ENCODE measurements around the gene DNAJA4.

DNA sequence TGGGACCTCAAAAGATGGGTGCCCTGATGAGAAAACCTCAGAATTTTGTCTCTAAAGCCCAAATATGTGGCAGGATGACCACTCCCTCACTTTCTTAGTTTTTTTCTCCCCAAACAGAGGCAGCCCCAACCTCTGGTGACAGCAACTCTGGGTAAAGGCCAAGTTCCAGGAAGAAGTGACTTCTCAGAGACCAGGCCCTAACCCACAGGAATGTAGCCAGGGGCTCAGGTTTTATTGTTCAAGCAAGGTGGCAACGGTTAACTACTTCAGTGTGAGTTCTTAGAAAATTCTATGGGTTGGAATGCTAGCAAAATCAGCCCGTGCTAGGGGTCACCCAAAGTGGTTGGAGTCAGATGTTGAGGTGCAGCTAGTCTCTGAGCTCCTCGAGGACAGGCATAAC, 5.1 kb upstream of the DNAJA4 start:
- TF ChIP-seq RFX5 (IDR thresholded peaks at IDR 0.05; ENCODE audit: borderline replicate concordance, low read depth, low read length), result no peak
- no peak for TF ChIP-seq RNF2 (IDR thresholded peaks at IDR 0.05; ENCODE audit: borderline replicate concordance, low read depth, low read length, missing control alignments, poor library complexity, severe bottlenecking)
- TF ChIP-seq EZH2 (IDR thresholded peaks at IDR 0.05; ENCODE audit: low read depth, low read length, severe bottlenecking), result no peak
- TF ChIP-seq, protein P1, sequence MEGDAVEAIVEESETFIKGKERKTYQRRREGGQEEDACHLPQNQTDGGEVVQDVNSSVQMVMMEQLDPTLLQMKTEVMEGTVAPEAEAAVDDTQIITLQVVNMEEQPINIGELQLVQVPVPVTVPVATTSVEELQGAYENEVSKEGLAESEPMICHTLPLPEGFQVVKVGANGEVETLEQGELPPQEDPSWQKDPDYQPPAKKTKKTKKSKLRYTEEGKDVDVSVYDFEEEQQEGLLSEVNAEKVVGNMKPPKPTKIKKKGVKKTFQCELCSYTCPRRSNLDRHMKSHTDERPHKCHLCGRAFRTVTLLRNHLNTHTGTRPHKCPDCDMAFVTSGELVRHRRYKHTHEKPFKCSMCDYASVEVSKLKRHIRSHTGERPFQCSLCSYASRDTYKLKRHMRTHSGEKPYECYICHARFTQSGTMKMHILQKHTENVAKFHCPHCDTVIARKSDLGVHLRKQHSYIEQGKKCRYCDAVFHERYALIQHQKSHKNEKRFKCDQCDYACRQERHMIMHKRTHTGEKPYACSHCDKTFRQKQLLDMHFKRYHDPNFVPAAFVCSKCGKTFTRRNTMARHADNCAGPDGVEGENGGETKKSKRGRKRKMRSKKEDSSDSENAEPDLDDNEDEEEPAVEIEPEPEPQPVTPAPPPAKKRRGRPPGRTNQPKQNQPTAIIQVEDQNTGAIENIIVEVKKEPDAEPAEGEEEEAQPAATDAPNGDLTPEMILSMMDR (IDR thresholded peaks at IDR 0.05; ENCODE audit: control extremely low read depth in 1 of 3, insufficient read depth in 1 of 3, low read depth in 1 of 3, low read length in 3 of 3), result no peak
- no peak for TF ChIP-seq HDAC6 (IDR thresholded peaks at IDR 0.05; ENCODE audit: low read depth, low read length)
- TF ChIP-seq KDM1A (IDR thresholded peaks at IDR 0.05; ENCODE audit: borderline replicate concordance, low read length), result no peak
- no peak for TF ChIP-seq MAFK (IDR thresholded peaks at IDR 0.05; ENCODE audit: low read depth, low read length)
- TF ChIP-seq SP1 (IDR thresholded peaks at IDR 0.05; ENCODE audit: low read depth, low read length), result no peak
- no peak for TF ChIP-seq POLR2A (IDR thresholded peaks at IDR 0.05; ENCODE audit: control extremely low read depth in 1 of 2, low read depth in 2 of 2, low read length in 2 of 2)
- no peak for TF ChIP-seq SIN3A (conservative IDR thresholded peaks at IDR 0.05 in 1 of 2, IDR thresholded peaks at IDR 0.05 in 1 of 2; ENCODE audit: low read depth in 1 of 2, low read length in 2 of 2)
- TF ChIP-seq RAD21 (IDR thresholded peaks at IDR 0.05 in 1 of 2, conservative IDR thresholded peaks at IDR 0.05 in 1 of 2; ENCODE audit: low read depth in 2 of 2, low read length in 2 of 2), result no peak
- TF ChIP-seq CHD1 (IDR thresholded peaks at IDR 0.05; ENCODE audit: low read depth, low read length), result no peak
- TF ChIP-seq ZNF274 (IDR thresholded peaks at IDR 0.05; ENCODE audit: borderline replicate concordance, extremely low read depth, low read length), result no peak
